Spleen (tissue), 7 donors: ENCODE data around the gene COTL1.

Experiments used
- CTCF ChIP-seq, 11 experiments: fragments of 200-600 bp in 7 of 11; fragments of 450-650 bp in 4 of 11; sonication (generic) in 4 of 11; IDR thresholded peaks in 8 of 11; conservative IDR thresholded peaks in 3 of 11; 1 replicate in 7 of 11; 2 replicates in 4 of 11; pipeline versions ENCODE4 v1.4.0 to v1.8.0; 2016 to 2021; ENCODE audit warnings: antibody characterized with exemption in 11 of 11, inconsistent platforms in 4 of 11, mild to moderate bottlenecking in 1 of 11
- POLR2A ChIP-seq, 3 donors: fragments of 450-650 bp; IDR thresholded peaks; one replicate each; pipeline ENCODE4 v1.5.1; 2017; ENCODE audit warnings: antibody characterized with exemption in 3 of 3, mild to moderate bottlenecking in 1 of 3
- donor health status: DM: no; HTN: no; CAD: no; lungs with moderate emphysema.
- donor health status: DM: no; HTN: no; CAD: no.
- donor health status: DM: no; HTN: no; CAD: no.

GRCh38 chr16:84610376-84610775, 7.5 kb downstream of the COTL1 start:
- no peak for TF ChIP-seq CTCF (IDR thresholded peaks at IDR 0.05 in 8 of 11, conservative IDR thresholded peaks at IDR 0.05 in 3 of 11)
- TF ChIP-seq POLR2A (IDR thresholded peaks at IDR 0.05): no peak
